Muscle layer of duodenum (tissue), 2 donors: Measurements from ENCODE around the gene OR2T11.
"Not testable (repeated sequence)": the region's sequence is repeated elsewhere in the genome, so short reads cannot be mapped to it uniquely, and the experiment has no call there.

ENCODE experiments used
- H3K27ac ChIP-seq: one replicate; pipeline ENCODE4 v1.7.0; 2013; ENCODE audit warnings: mild to moderate bottlenecking, low read length
- H3K27me3 ChIP-seq: one replicate; pipeline ENCODE4 v1.7.0; 2013; ENCODE audit warnings: low read depth, mild to moderate bottlenecking, control low read depth, low read length
- H3K36me3 ChIP-seq, 2 donors: one replicate each; pipeline ENCODE4 v1.7.0; 2013; ENCODE audit warnings: low read length in 2 of 2, control low read depth in 1 of 2, mild to moderate bottlenecking in 1 of 2; ENCODE audit not compliant: insufficient read depth in 2 of 2, control insufficient read depth in 1 of 2
- H3K4me1 ChIP-seq, 2 donors: one replicate each; pipeline ENCODE4 v1.7.0; 2013; ENCODE audit warnings: low read length in 2 of 2, mild to moderate bottlenecking in 2 of 2, control low read depth in 1 of 2, moderate library complexity in 1 of 2; ENCODE audit not compliant: insufficient read depth in 2 of 2, control insufficient read depth in 1 of 2
- H3K4me3 ChIP-seq, 2 donors: one replicate each; pipeline ENCODE4 v1.7.0; 2013; ENCODE audit warnings: low read length in 2 of 2, low read depth in 1 of 2, mild to moderate bottlenecking in 1 of 2
- H3K9me3 ChIP-seq, 2 donors: one replicate each; pipeline ENCODE4 v1.7.0; 2013; ENCODE audit warnings: low read length in 2 of 2, control low read depth in 1 of 2, mild to moderate bottlenecking in 1 of 2; ENCODE audit not compliant: control insufficient read depth in 1 of 2
- donor health status: healthy.

Gene OR2T11, protein sequence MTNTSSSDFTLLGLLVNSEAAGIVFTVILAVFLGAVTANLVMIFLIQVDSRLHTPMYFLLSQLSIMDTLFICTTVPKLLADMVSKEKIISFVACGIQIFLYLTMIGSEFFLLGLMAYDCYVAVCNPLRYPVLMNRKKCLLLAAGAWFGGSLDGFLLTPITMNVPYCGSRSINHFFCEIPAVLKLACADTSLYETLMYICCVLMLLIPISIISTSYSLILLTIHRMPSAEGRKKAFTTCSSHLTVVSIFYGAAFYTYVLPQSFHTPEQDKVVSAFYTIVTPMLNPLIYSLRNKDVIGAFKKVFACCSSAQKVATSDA

DNA sequence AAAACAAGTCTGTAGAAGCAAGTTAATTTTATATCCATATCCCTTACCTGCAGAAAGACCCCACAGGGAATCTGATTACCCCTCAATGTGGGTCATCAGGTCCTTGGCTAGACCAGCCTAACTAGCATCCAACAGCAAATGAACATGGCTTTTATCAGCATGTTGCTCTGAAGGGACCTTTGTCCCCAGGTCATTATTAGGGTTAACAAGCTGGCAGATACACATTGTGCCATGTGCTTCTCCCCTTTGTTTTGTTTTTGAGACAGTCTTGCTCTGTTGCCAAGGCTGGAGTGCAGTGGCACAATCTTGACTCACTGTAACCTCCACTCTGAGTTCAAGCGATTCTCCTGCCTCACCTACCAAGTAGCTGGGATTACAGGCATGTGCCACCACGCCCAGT, at the start of gene OR2T11:
OR2T11 (minus strand) TSS at position 101 of the 400 bp plus-strand sequence. CDS start 7,963 bp downstream, outside the sequence.
- not testable (repeated sequence) for H3K4me1 ChIP-seq, H3K9me3 ChIP-seq, H3K27me3 ChIP-seq, H3K27ac ChIP-seq, H3K36me3 ChIP-seq, H3K4me3 ChIP-seq

DNA sequence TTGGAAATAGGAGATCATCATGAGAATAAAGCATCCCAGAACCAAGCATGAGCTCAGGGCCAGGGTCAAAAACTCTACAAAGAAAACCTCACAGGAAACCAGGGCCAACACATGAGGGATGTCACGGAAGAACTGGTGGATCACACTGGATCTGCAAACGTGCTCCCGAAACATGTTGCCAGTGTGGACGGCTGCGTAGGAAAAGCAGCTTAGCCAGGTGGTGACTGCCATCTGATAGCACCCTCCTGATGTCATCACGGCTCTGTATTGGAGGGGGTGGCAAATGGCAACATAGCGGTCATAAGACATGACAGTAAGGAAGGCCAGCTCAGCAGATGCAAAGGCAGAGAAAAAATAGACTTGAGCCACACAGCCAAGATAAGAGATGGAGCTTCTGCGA, 46.8 kb upstream of the OR2T11 start:
- no peaks in the 10 kb centered on the region for H3K9me3 ChIP-seq

DNA sequence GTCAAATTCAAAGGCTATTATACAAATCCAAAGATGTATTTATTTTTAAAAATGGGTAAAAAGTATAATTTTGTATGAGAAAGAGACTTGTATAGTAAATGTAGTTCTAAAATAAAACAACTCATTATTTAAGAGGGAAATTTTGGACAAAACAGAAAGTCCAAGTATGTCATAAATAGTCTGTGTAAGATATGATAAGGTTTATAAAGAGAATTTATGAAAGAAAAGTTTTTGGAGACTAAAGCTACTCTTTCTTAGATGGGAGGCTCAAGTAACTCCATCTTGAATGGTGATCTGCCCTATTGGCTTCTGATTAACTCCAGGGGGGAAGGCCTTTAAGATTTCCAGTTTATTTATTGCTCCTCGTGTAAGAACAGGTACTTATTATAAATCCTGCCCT, 35.1 kb upstream of the OR2T11 start:
- H3K36me3 ChIP-seq = no peaks in the 10 kb centered on the region
- H3K27ac ChIP-seq = no peak overlapping the region
- no peaks in the 10 kb centered on the region for H3K27me3 ChIP-seq
- H3K9me3 ChIP-seq = no peaks in the 10 kb centered on the region
- no peak overlapping the region for H3K4me3 ChIP-seq
- H3K4me1 ChIP-seq = no peaks in the 10 kb centered on the region

More for the DNA sequence above, 46.8 kb upstream of the OR2T11 start:
- no peaks in the 10 kb centered on the region for H3K36me3 ChIP-seq
- no peak overlapping the region for H3K27ac ChIP-seq
- H3K4me3 ChIP-seq = no peak overlapping the region
- H3K4me1 ChIP-seq = no peaks in the 10 kb centered on the region
- H3K27me3 ChIP-seq = no peaks in the 10 kb centered on the region

DNA sequence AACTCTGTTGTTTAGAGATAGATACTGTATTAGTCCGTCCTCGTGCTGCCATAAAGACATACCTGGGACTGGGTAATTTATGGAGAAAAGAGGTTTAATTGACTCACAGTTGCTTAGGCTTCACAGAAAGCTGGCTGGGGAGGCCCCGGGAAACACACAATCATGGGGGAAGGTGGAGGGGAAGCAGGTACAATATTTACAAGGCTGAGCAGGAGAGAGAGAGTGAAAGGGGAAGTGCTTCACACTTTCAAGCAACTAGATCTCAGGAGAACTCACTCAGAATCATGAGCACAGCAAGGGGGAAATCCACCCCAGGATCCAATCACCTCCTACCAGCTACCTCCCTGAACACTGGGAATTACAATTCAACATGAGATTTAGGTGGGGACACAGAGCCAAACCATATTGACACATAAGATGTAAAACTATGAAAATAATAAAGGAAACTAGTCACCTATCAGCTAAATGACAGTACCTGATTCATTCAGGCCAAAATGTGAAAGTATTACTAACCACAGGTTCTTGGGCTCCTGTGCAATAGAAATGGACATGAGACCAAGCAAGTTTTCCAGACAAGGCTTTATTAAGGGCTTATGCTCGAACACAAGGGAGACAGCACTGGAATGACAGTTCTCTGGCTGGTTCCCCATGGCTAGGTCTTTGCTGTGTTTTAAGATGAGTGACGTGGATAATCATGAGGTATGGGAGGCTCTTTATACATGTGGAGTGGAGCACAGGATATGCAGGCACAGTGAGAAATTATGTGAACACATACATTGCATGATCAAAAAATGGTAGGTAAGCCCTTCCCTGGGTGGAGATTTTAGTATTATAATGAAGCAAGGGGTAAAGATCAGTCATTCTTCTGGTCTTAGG, 28.8 kb upstream of the OR2T11 start:
- H3K27ac ChIP-seq, H3K36me3 ChIP-seq, H3K27me3 ChIP-seq, H3K4me3 ChIP-seq, H3K4me1 ChIP-seq, H3K9me3 ChIP-seq: not testable (repeated sequence)

DNA sequence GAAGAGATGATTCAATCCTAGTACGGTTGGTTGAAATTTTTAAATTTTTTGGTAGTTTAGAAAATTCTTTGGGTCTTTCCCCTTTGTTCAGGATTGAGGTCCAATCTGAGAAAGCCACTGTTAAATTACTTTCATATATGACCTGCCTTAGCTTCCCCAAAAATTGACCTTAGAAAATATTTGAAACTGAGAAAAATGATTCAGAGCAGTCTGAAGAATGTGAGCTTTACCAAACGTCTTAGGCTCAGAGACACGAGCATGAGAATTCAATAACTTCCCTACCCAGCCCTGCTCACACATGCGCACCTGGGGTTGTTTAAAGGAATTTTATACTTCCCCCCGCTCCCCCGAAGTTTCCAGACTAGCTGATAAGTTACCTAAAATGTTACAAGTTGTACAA, 21.9 kb upstream of the OR2T11 start:
- not testable (repeated sequence) for H3K27me3 ChIP-seq, H3K4me1 ChIP-seq, H3K9me3 ChIP-seq, H3K27ac ChIP-seq, H3K36me3 ChIP-seq, H3K4me3 ChIP-seq

DNA sequence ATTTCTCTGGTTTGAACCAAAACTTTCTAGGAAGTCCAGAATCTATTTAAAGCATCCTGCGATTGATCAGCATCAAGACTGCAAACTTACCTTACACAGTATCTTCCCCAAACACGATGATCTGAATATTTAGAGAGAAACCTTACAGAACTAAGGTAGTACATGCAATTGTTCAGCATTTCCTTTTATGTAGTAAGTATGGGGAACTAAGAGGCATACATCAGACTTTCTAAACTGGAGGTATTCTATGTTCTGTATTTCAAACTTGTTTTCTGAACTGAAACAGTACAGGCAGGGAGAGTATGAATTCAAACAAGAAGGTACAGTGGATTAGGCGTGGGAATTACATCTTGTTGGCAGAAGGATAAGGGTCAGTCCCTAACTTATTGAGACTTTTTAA, 20.5 kb upstream of the OR2T11 start, which contains the start of gene OR2T27:
OR2T27 (minus strand) TSS at position 175 of the 400 bp plus-strand sequence. CDS start 4,644 bp downstream, outside the sequence.
- not testable (repeated sequence) for H3K27me3 ChIP-seq, H3K36me3 ChIP-seq, H3K9me3 ChIP-seq, H3K4me3 ChIP-seq, H3K4me1 ChIP-seq, H3K27ac ChIP-seq

DNA sequence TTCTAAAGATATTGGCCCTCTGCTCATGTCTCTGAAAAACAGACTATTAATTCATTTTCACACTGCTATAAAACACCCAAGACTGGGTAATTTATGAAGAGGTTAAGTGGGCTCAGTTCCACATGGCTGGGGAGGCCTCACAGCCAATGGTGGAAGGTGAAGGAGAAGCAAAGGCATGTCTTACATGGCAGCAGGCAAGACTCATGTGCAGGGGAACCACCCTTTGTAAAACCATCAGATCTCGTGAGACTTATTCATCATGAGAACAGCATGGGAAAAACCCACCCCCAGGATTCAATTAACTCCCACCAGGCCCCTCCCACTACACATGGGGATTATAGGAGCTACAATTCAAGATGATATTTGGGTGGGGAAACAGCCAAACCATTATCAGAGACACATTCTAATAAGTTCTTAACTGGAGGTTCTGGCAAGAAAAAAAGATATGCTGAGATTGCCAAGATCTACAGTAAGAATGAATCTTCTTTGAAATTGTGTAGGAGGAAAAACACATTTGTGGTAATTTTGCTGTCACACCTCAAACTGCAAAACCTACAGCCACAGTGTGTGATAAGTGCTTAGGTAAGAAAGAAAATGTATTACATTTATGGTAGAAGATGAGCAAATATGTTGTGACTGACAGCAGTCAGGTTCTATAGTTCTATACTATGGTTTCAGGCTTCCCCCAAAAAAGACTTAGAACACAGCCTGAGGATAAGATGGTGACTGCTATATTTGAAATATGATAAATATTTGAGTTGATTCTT, 14.1 kb upstream of the OR2T11 start:
- not testable (repeated sequence) for H3K36me3 ChIP-seq, H3K27ac ChIP-seq, H3K4me1 ChIP-seq, H3K9me3 ChIP-seq, H3K27me3 ChIP-seq, H3K4me3 ChIP-seq

DNA sequence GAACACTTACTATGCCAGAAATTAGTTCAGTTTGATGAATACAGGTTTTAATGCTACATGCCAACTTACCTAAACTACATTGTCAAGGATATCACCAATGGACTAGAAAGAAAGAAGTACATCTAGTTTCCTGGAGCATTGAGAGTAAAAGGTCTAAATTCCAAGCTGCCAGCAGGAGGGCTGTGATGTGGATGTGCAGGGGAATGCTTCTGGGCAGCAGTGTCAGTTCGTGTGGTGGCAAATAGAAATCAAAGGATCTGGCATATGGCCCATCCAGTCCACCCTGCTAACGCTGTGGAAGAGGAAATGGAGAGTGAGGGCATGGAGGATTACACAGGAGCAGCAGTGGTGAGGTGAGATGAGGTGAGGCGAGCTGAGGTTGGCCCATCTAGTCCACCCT, 10.3 kb upstream of the OR2T11 start, which contains the start of gene OR2T35:
OR2T35 (minus strand) TSS at position 101 of the 400 bp plus-strand sequence. CDS start 6,020 bp downstream, outside the sequence.
- not testable (repeated sequence) for H3K27ac ChIP-seq, H3K27me3 ChIP-seq, H3K4me1 ChIP-seq, H3K4me3 ChIP-seq, H3K9me3 ChIP-seq, H3K36me3 ChIP-seq

DNA sequence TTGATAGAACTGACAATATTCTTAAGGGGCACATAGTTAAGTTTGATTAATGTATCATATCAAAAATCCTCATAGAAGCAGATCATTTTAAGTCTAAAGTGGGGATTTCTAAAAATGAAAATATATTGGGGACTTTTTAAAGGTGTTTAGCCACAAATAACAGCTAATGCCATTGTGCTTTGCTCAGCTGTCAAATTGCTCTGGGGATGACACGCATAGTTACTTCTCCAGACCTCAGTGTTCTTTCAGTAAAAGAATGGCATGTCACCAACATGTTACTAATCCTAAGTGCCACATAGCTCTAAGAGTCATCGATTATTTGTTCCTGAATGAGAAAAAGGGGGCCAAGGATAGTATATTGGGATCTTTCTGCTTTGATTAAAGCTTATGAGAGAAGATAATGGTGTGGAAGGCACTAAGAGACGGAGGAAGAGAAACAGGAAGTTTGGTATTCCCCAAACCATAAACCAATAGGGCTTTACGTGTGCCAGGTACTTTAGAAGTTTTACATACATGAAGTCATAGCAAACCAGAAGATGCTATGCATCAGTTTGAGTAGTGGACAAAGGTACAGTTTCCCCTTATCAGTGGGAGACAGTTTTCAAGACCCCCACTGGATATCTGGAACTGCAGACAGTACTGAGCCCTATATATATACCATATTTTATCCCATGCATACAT, 8.2 kb upstream of the OR2T11 start:
- not testable (repeated sequence) for H3K9me3 ChIP-seq, H3K36me3 ChIP-seq, H3K4me3 ChIP-seq, H3K27me3 ChIP-seq, H3K27ac ChIP-seq, H3K4me1 ChIP-seq

DNA sequence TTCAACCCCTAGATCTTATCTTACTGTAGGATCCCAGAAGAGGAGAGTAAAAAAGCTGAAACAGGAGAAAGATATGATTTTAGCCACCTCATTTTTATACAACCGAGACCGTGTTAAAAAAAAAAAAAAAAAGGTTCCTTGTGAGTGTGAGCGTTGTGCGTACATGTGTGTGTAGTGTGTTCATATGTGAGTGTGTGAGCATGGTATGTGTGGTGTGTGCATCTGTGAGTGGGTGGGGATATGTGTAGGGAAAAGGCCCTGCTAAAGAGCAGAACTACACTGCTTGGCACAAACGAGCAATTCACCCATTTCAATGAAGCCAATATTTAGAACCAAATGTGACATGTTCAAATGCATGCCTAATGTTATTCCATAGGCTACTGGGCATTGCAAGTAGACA, 6.7 kb upstream of the OR2T11 start:
- not testable (repeated sequence) for H3K4me1 ChIP-seq, H3K4me3 ChIP-seq, H3K27ac ChIP-seq, H3K9me3 ChIP-seq, H3K27me3 ChIP-seq, H3K36me3 ChIP-seq

DNA sequence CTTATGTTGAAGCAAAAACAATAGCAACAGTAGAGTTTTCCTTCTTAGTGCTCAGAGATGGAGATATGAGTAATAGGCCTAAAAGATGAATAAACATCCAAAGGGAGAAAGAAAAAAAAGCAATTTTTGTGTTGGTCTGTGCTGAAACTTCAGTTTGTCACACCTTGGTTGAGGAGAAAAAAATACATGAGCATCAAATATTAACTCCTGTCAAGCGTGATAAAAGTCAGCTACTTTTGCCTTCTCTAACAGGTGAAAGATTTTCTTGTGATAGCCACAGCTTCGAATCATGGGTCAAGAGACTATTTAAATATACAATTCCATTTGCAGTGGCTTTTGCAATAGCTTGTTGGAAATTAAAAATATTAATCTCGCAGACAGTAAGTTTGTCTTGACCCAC, 6.0 kb upstream of the OR2T11 start:
- H3K4me1 ChIP-seq, H3K27ac ChIP-seq, H3K36me3 ChIP-seq, H3K27me3 ChIP-seq, H3K4me3 ChIP-seq, H3K9me3 ChIP-seq: not testable (repeated sequence)
